ENCODE data around the gene DENND5A.

DNA sequence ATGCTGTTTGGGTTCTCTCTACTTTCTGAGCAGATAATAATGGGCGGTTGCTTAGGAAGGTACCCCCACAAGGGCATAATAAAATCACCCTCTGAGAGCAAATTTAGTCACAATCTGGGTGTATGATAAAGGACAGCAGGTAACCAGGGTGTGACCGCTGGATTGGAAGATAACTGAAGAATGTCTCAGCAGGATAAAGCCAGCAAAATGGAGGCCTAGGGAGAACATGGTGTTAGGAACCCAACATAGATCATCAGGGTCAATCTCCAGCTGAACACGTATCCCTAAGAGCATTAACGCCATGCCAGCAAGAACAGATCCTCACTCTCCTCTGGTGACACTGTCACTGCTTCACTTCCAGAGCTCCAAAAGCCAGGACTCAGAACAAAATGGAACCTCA lies 109.2 kb downstream of the DENND5A start:
- no peak for TF ChIP-seq CTCF (conservative IDR thresholded peaks at IDR 0.05 in 1 of 2, IDR thresholded peaks at IDR 0.05 in 1 of 2; ENCODE audit: low read depth in 1 of 2, low read length in 2 of 2)
- no peak for TF ChIP-seq EZH2 (IDR thresholded peaks at IDR 0.05; ENCODE audit: low read length, missing control alignments)
